Upper lobe of right lung (tissue), 1 donor: ENCODE results near the gene SPOCK1. TPM values are rescaled to one million over a fixed set of nuclear protein-coding genes. Genes with fewer than 3 reads are reported as not detected.
"Not testable (repeated sequence)": the region's sequence is repeated elsewhere in the genome, so short reads cannot be mapped to it uniquely, and the experiment has no call there.

Experiments used
- ATAC-seq: fragments of 200-7000 bp; cut with Tn5 transposase; one replicate; pipeline ENCODE4 v1.9.1; 2020; ENCODE audit warnings: mild to moderate bottlenecking, moderate library complexity
- DNase-seq: peaks from one replicate; pipeline ENCODE4 v3.0.0-alpha.2; 2020
- H3K27ac ChIP-seq: fragments of 200-600 bp; one replicate; pipeline ENCODE4 v1.8.0; 2022
- H3K27me3 ChIP-seq: fragments of 200-600 bp; one replicate; pipeline ENCODE4 v1.8.0; 2022; ENCODE audit warnings: mild to moderate bottlenecking
- H3K36me3 ChIP-seq: fragments of 200-600 bp; one replicate; pipeline ENCODE4 v1.8.0; 2022
- H3K4me1 ChIP-seq: fragments of 200-600 bp; one replicate; pipeline ENCODE4 v1.8.0; 2022
- H3K4me3 ChIP-seq: fragments of 200-600 bp; one replicate; pipeline ENCODE4 v1.8.0; 2022; ENCODE audit warnings: mild to moderate bottlenecking
- H3K9me3 ChIP-seq: fragments of 200-600 bp; one replicate; pipeline ENCODE4 v1.8.0; 2022
- CTCF ChIP-seq: fragments of 200-600 bp; IDR thresholded peaks from one replicate; pipeline ENCODE4 v1.8.0; 2022; ENCODE audit warnings: antibody characterized with exemption
- intact Hi-C: fragments of 100-400 bp; cut with DNase I; formaldehyde crosslinking; loops from one replicate; pipeline ENCODE4 v1.11.0; 2022
- total RNA-seq: library from RNA; stranded (reverse); fragmentation: NEBNext Ultra II Directional; extraction: Animal tissue kit (Norgen Biotek cat#: 25700); gene quantifications from one replicate; pipeline ENCODE4 v1.2.1, GENCODE V29; 2021
- donor health status: DM: no; HTN: yes; CAD: no; lungs with severe emphysema.

SPOCK1 gene
- total RNA-seq, 1 donor from 2014 or later, result 4.0 TPM

GRCh38 chr5:136979131-136979530 is 520.0 kb downstream of the SPOCK1 start:
- Histone ChIP-seq H3K9me3 (no peaks in the 10 kb centered on the region), H3K4me1 (no peaks in the 10 kb centered on the region), H3K4me3 (no peak overlapping the region), H3K36me3 (no peaks in the 10 kb centered on the region), H3K27me3 (no peaks in the 10 kb centered on the region), H3K27ac (no peak overlapping the region)
- DNase-seq (no peak), ATAC-seq (no peak)
- intact Hi-C loops, result no loop called here
- TF ChIP-seq CTCF, result no peak

- TF ChIP-seq CTCF, result no peak
- no peak overlapping the region for H3K4me3 ChIP-seq
- H3K27me3 ChIP-seq, result no peaks in the 10 kb centered on the region
- no peaks in the 10 kb centered on the region for H3K36me3 ChIP-seq
- no peak overlapping the region for H3K27ac ChIP-seq
- H3K4me1 ChIP-seq, result no peaks in the 10 kb centered on the region
- DNase-seq, result no peak
- intact Hi-C loops, result no loop called here
- no peaks in the 10 kb centered on the region for H3K9me3 ChIP-seq
- ATAC-seq, result no peak
Observed at GRCh38 chr5:136963504-136963903, 535.6 kb downstream of the SPOCK1 start.

- no peak overlapping the region for H3K27ac ChIP-seq
- no peaks in the 10 kb centered on the region for H3K36me3 ChIP-seq
- ATAC-seq (no peak), DNase-seq (no peak)
- TF ChIP-seq CTCF, result no peak
- H3K4me1 ChIP-seq, result no peaks in the 10 kb centered on the region
- H3K4me3 ChIP-seq, result no peak overlapping the region
- no peaks in the 10 kb centered on the region for H3K9me3 ChIP-seq
- intact Hi-C loops, result no loop called here
- no peaks in the 10 kb centered on the region for H3K27me3 ChIP-seq
Observed at GRCh38 chr5:136957428-136957827, 541.7 kb downstream of the SPOCK1 start.

GRCh38 chr5:136954142-136954541 is 545.0 kb downstream of the SPOCK1 start:
- ATAC-seq, result peak; percentile 57
- H3K4me3 ChIP-seq, H3K36me3 ChIP-seq, H3K9me3 ChIP-seq, H3K4me1 ChIP-seq, H3K27me3 ChIP-seq, H3K27ac ChIP-seq, intact Hi-C loops, DNase-seq: not testable (repeated sequence)

GRCh38 chr5:136953346-136954069 is 545.6 kb downstream of the SPOCK1 start:
- H3K4me3 ChIP-seq, H3K4me1 ChIP-seq, H3K27ac ChIP-seq, H3K9me3 ChIP-seq, intact Hi-C loops, H3K27me3 ChIP-seq, H3K36me3 ChIP-seq: not testable (repeated sequence)
- DNase-seq, result peak; percentile 78
- ATAC-seq, result peak; percentile 90

- Histone ChIP-seq H3K27ac (no peak overlapping the region), H3K9me3 (peaks cover 6% of the 10 kb centered on the region), H3K27me3 (no peaks in the 10 kb centered on the region), H3K4me1 (no peaks in the 10 kb centered on the region), H3K36me3 (no peaks in the 10 kb centered on the region), H3K4me3 (no peak overlapping the region)
- intact Hi-C loops, result no loop called here
- no peak for DNase-seq
- no peak for TF ChIP-seq CTCF
- no peak for ATAC-seq
Observed at GRCh38 chr5:136927571-136927970, 571.6 kb downstream of the SPOCK1 start.

- no peak for DNase-seq
- Histone ChIP-seq H3K4me3 (no peak overlapping the region), H3K36me3 (no peaks in the 10 kb centered on the region), H3K27me3 (no peaks in the 10 kb centered on the region), H3K27ac (no peak overlapping the region), H3K4me1 (no peaks in the 10 kb centered on the region), H3K9me3 (peaks cover 6% of the 10 kb centered on the region)
- intact Hi-C loops, result no loop called here
- no peak for TF ChIP-seq CTCF
- no peak for ATAC-seq
Observed at GRCh38 chr5:136926073-136926472, 573.1 kb downstream of the SPOCK1 start.
